Renal cortical epithelial cell (primary cell): ENCODE measurements around the gene PLCD3. TPM values are rescaled to one million over a fixed set of nuclear protein-coding genes. Genes with fewer than 3 reads are reported as not detected.

Source experiments
- DNase-seq: peaks from one replicate; pipeline ENCODE4 v3.0.0-alpha.2; 2011; ENCODE audit warnings: low read depth
- total RNA-seq: library from RNA; depleted of rRNA; stranded (reverse); fragments of >200 nt; gene quantifications from 2 replicates; pipeline ENCODE4 v1.2.3, GENCODE V29; 2014

Gene PLCD3
- total RNA-seq, 1 donor from 2014 or later: 98.1 TPM

DNA sequence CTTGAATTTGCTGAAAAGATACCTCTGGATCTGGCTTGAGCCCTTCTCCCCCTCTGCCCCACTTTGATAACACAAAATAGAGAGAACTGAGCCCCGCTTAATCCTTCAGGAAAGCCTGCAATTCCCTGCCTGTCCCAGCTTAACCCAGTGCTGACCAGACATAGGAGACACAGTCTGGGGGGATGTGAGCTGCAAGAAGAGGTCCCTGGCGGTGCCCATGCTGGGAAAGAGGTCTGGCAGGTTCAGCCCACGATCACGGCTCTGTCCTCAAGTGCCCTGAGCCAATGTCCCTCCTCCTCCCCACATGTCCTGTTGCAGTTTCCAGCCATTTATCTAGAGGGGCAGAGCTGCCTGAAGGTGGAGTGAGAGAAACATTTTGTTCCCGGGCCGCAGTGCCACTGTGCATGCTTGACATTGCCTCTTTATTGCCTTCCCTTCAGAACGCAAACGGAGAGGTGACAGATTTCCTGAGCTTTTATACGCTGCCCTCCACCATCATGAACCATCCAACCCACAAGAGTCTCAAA is 29.0 kb downstream of the PLCD3 start:
- DNase-seq: no peak

- no peak for DNase-seq
Observed at GRCh38 chr17:45102856-45103255, 29.5 kb downstream of the PLCD3 start.

DNA sequence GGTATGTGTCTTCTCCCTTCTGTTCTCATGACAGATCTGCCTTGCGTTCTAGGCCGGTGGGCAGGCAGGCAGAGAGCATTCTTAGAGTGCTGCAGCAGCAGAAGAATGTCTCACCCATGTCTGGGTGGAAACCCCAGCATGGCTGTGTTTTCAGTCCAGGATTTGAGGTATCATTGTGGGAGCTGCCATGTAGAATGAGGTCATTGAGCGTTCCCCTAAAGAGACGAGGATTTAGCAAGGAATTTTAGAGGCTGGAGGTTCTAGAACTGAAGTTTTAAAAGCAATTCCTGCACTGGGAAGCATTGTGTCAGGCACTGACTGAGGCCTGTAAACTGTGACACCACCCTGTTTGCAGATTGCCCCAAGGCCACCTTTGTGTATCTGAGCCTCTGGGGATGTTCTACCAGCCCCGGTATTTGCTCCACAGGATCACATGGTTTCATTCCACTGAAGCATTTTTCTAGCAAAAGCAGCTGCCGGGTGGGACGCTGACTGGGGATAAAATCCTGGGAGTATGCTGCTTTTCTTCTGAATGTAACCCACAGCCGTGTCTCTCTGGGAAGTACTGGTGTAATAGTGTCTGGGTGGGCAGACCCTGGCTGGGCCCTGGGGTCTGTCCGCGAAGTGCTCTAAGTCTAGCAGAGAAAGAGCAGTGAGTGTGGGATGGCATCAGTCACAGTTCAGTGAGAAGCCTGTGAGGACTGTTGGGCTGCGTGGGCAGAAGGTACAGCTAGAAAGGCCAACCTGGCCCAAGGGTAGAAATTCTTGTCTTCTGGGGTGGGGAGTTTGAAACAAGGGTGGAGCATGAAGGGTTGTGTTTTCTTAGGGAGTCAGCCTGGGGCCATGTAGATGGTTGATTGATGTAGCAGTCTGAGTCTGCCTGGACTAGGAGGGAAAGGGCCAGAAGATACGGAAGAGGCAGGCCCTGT is 30.2 kb downstream of the PLCD3 start:
- peak; percentile 86 for DNase-seq

- DNase-seq: no peak
Observed at GRCh38 chr17:45101546-45101882, 30.8 kb downstream of the PLCD3 start.

DNA sequence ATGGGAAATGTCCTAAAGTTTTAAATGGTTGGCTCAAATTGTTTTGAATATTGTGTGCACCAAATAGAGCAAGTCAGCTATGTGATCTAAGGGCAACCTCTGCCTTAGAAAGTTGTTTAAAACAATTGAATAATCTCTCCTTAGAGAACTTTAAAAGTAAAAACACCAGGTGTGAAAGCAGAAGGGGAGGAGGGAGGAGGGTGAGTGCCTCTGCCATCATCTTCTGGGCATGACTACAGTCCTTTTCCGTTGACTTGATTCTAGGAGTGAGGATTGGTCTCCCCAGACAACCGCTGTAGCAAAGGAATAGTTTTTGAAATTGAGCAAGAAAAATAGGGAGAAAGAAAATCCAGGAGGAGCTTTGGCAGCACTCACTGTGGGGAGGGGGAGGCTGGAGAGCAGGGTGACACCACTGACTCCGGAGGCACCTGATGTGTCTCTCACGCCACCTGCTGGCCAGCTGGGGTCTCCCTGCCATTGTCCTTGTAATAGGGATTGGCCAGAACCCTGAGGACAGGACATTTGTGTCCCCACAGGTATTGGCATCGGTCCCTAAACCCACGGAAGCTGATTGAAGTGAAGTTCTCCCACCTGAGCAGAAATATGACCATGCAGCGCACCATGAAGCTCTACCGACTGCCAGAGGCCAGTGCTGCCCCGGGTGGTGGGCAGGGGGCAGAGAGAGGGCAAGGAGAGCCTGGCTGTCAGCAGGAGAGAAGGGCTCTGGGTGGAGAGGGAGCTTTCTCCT is 33.3 kb downstream of the PLCD3 start:
- peak; percentile 53 for DNase-seq

DNA sequence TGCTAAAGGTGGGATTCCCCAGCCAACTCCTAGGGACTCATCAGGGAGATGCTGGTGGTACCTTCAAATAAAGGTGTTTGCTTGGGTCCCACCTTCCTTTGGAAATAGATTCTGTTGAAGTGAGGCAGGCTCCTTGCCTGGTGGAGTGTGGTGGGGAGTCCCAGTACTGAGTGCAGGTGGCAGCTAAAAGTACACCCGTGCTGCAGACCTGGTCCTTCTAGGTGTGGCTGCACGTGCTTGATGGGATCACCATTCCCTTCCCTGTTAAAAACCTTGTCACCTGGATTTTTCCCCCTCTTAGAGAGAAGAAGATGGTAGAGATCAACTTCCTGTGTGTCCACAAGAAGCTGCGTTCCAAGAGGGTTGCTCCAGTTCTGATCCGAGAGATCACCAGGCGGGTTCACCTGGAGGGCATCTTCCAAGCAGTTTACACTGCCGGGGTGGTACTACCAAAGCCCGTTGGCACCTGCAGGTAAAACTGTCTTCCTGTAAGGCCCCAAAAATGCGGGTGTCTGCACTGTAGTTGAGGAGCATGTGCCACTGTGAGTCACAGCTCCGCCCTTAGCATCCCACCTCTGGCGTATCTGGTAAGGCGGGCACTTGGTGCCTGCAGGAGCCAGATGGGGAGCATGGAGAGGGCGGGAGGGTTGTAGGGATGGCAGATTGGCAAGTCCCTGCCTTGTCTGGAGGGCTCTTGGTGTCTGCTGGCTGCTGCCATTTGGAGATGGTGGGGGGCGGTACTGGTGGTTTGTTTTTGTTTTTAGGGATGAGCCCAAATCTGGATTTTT is 34.0 kb downstream of the PLCD3 start:
- DNase-seq: no peak

DNA sequence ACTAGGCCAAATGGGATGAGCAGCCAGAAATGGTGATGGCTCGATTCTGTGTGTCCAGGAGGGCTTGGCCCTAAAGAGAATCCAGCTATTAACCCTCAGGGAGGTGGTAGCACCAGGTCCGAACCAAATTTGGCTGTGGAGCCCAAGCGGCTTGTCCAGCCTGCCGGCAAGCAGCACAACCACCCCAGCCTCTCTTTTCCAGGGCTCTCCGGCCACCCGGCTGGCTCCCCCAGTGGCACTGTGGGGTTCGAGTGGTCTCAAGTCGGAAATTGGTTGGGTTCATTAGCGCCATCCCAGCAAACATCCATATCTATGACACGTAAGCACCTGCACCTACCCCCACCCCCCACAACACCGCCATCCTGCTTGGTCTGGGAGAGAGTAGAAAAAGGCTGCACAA is 35.4 kb downstream of the PLCD3 start:
- no peak for DNase-seq

DNA sequence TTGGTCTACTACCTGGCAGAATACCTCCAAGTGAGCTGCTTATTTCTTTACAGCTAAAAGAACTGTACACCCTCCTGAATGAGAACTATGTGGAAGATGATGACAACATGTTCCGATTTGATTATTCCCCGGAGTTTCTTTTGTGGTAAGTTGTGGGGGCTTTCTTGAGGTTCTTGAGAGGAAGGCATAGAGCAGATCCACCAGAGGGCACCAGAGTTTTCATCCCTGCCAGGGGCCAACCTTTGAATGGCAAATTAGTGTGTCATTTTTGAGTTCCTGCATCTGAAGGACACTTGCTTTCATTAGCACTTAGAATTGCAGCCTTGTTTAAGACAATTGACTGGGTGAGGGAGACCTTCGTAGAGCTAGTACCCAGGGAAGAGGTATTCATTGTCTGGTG is 36.2 kb downstream of the PLCD3 start:
- DNase-seq: peak; percentile 54

DNA sequence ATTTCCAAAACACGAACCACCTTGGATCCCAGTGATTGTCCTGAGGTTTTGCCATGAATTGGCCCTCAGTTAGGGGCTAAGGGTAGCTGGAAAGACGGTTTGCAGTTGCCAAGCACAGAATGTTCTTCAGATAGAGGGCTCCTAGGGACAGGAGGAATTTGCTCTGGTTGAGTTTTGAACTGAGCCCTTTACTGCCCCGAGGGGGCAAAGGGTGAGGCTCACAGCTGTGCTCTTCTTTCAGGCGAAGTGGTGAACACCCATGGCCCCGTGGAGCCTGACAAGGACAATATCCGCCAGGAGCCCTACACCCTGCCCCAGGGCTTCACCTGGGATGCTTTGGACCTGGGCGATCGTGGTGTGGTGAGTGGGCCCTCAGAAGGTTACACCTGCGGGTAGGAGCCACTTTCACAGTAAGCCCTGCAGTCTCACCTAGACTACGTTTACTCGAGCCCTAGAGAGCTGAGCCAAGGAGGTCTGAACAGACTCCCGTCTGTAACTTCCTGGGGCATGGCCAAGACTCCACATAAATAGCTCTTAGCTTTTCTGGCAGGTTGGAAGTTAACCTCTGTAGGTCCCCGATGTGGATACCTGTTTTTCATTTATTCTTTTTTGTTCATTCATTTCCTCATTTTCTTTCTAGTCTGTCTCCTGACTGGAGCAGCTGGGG is 38.7 kb downstream of the PLCD3 start:
- DNase-seq: no peak

DNA sequence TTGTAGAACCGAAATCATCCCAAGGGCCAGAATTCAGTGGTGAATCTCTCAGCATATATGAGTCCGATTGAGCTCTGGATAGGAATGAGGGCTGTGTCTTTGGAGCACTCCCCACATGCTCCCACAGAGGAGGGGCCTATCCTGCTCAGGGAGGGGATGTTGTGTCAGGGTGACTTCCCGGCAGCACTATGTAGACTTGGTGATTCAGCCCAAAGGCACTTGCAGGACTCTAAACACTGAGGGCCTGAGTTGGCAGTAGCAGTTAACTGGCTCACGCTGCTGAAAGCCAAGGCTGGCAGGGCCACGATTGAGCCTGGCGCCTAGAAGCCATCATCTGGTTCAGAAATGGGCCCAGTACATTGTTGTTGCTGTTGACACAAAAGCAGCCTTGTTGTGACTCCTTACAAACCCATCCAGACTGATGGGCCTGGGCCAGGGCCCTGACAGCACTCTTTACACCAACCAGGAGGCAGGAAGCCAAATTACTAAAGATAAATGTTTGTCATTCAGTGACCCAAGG is 39.3 kb downstream of the PLCD3 start:
- DNase-seq: peak; percentile 98

DNA sequence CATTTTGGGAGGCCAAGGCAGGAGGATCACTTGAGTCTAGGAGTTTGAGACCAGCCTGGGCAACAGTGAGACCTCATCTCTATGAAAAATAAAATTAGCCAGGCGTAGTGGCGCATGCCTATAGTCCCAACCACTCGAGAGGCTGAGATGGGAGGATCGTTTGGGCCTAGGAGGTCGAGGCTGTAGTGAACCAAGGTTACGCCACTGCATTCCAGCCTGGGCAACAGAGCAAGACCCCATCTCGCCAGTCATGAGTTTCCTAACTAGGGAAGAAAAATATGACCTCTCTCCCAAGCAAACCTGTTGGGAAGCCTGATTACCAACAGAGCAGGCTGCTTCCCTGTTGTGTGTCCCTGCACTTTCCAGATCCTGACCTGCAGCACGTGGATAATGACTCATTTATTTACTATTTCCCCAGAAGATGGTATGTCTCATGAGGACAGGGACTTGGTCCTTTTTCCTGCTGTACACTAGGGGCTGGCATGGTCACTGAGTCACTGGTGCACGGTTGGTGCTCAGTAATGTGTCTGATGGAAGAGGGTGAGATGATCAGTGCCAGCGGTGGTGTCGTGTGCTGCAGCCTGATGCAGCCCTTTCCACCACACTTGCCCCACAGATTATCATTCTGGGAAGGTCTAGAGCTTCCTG is 40.4 kb downstream of the PLCD3 start:
- peak; percentile 59 for DNase-seq

- DNase-seq: peak; percentile 37
Observed at GRCh38 chr17:45090711-45091110, 41.6 kb downstream of the PLCD3 start.

- DNase-seq: peak; percentile 24
Observed at GRCh38 chr17:45088741-45089140, 43.6 kb downstream of the PLCD3 start.

DNA sequence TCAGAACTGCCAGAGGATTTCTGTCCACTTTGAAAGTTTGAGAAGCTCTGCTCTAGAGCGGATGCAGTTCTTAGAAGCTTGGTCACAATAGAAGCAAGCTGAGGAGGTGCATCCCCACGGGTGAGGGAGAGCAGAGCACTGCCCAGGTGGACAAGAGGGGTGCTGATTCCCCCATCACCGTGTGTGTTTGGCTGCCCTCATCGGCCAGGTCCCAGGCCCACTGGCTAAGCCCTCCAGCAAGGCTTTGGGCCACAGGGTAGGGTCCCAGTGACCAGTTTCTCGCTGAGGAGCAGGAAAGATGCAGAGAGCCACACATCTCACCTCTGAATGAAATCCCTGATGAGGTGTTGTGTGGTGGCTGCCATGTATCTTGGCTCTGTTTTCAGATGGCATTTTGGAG is 44.3 kb downstream of the PLCD3 start:
- no peak for DNase-seq

DNA sequence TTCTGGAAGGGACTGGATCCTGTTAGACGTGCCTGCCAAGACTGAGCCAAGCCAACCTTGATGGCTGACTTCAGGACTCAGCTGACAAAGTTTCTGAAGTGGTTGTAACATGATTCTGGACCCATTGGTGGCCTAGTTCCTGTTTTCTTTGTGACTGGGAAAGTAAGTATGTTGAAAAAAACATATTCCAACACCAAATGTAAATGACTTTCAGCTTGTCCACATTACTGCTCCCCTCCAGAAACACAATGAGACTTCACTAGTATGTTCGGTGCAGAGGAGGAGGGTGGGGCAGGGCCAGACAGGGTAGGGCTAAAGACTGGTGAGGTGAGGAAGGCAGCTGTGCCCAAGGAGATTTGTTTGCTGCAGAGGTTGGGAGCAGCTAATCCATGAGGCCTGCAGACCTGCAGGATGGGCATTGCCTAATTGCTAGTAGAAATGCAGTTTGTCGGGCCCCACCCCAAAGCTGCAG is 44.8 kb downstream of the PLCD3 start:
- DNase-seq: peak; percentile 59

GRCh38 chr17:45086865-45087503 is 45.3 kb downstream of the PLCD3 start:
- DNase-seq: no peak

DNA sequence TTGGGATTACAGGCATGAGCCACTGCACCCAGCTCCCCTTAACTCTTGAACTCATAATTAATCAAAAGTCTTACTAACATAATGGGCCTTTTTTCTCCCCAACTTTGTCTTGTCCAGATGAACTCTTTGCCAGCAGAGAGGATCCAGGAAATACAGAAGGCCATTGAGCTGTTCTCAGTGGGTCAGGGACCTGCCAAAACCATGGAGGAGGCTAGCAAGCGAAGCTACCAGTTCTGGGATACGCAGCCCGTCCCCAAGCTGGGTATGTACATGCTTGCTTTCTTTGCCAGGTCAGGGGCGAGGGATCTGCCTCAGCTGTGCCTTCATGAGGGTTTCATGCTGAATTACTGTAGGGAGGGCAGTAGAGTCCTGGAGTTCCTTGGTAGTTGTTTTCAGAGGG is 45.9 kb downstream of the PLCD3 start:
- no peak for DNase-seq

DNA sequence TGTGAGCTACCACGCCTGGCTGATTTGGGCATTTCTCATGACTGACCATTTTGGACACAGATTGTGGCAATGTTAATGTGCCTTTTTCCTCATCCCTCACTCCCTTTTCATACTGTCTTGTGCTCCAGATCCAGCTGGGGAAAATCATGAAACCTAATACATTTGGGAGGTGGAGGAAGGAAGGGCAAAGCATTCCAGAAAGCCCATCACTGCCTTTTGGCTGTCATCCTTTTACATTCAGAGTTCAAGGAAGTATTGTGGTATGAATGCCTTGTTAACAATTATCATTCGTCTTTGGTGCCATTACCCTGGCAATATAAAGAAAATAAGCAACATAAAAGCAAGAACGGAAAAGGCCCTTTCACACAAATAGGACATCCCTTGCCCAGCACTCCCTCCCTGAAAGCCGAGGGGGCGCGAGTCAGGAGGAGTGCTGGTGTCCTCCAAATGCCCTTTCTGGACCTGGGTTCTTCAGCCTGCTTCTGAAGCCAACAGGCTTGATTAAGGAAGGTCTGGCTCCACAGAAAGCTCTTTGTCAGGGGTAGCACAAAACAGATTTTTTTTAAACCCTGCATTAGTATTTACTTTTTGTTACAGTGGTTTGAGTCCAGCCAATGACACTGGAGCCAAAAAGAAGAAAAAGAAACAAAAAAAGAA is 51.1 kb downstream of the PLCD3 start:
- DNase-seq: no peak

- DNase-seq: no peak
Observed at GRCh38 chr17:45077643-45078042, 54.7 kb downstream of the PLCD3 start.
